PC-9 (cell line): Measurements from ENCODE around the gene PTPRR. TPM values are rescaled to one million over a fixed set of nuclear protein-coding genes. Genes with fewer than 3 reads are reported as not detected.

Experiments used
- BruUV-seq: library from RNA; stranded (reverse); fragments of 400-500 nt; replicated peaks from 2 replicates; lab custom pipeline; 2021; lab: Mats Ljungman, UMichigan
- CTCF ChIA-PET: fragments of 300-600 bp; sonication (Branson Sonifier 250); formaldehyde crosslinking; loops from one replicate; lab custom pipeline; 2022; ENCODE audit warnings: antibody characterized with exemption; lab: Charles Lee
- POLR2A ChIA-PET: fragments of 300-600 bp; sonication (Branson Sonifier 250); formaldehyde crosslinking; loops from one replicate; lab custom pipeline; 2022; ENCODE audit warnings: antibody characterized with exemption; ENCODE audit not compliant: unreplicated experiment; lab: Charles Lee
- DNase-seq, 2 experiments: peaks; one replicate each; pipeline versions ENCODE4 v3.0.0 to v3.0.0-alpha.2; 2015 to 2022; ENCODE audit warnings: mixed read lengths in 1 of 2
- H2AFZ ChIP-seq: fragments of 200-600 bp; sonication (generic); 2 replicates; pipeline ENCODE4 v1.8.1; 2017; ENCODE audit warnings: antibody characterized with exemption
- H3F3A ChIP-seq: fragments of 200-600 bp; sonication (generic); 2 replicates; pipeline ENCODE4 v1.8.1; 2017; ENCODE audit warnings: antibody characterized with exemption, mild to moderate bottlenecking, low read depth; ENCODE audit not compliant: insufficient read depth
- H3K27ac ChIP-seq: fragments of 200-600 bp; sonication (generic); 2 replicates; pipeline ENCODE4 v1.6.1; 2016; ENCODE audit warnings: mixed run types
- H3K27me3 ChIP-seq: fragments of 200-600 bp; sonication (generic); 2 replicates; pipeline ENCODE4 v1.6.1; 2016; ENCODE audit warnings: low read depth, mixed run types; ENCODE audit not compliant: insufficient read depth
- H3K36me3 ChIP-seq: fragments of 200-600 bp; sonication (generic); 2 replicates; pipeline ENCODE4 v1.6.1; 2016; ENCODE audit warnings: low read depth, mixed run types
- H3K4me1 ChIP-seq: fragments of 200-600 bp; sonication (generic); replicated peaks from 2 replicates; pipeline ENCODE4 v1.6.1; 2016; ENCODE audit warnings: mixed run types; ENCODE audit not compliant: insufficient read depth
- H3K4me2 ChIP-seq: fragments of 200-600 bp; sonication (generic); 2 replicates; pipeline ENCODE4 v1.6.1; 2017; ENCODE audit warnings: mixed run types
- H3K4me3 ChIP-seq: fragments of 200-600 bp; sonication (generic); 2 replicates; pipeline ENCODE4 v1.6.1; 2016; ENCODE audit warnings: mixed run types
- H3K79me2 ChIP-seq: fragments of 200-600 bp; sonication (generic); 2 replicates; pipeline ENCODE4 v1.6.1; 2017; ENCODE audit warnings: low read depth, mixed run types
- H3K9me2 ChIP-seq: fragments of 200-600 bp; sonication (generic); 2 replicates; pipeline ENCODE4 v1.8.1; 2017; ENCODE audit warnings: mild to moderate bottlenecking; ENCODE audit not compliant: insufficient read depth
- H3K9me3 ChIP-seq: fragments of 200-600 bp; sonication (generic); 2 replicates; pipeline ENCODE4 v1.8.1; 2016; ENCODE audit warnings: low read depth; ENCODE audit not compliant: insufficient read depth
- H4K20me1 ChIP-seq: fragments of 200-600 bp; sonication (generic); 2 replicates; pipeline ENCODE4 v1.8.1; 2017; ENCODE audit not compliant: insufficient read depth
- EZH2 ChIP-seq: fragments of 200-600 bp; sonication (generic); IDR thresholded peaks from 2 replicates; pipeline ENCODE4 v1.8.0; 2017; ENCODE audit warnings: antibody characterized with exemption, low read depth
- intact Hi-C: fragments of 100-400 bp; cut with micrococcal nuclease; formaldehyde crosslinking; loops from one replicate; pipeline ENCODE4 v1.10.0; 2022; ENCODE audit not compliant: unreplicated experiment
- total RNA-seq: library from RNA; stranded (reverse); gene quantifications from 2 replicates; pipeline ENCODE4 v1.2.3, GENCODE V29; 2021
- TF ChIP-seq, protein P1 (sequence below): fragments of 200-600 bp; sonication (generic); conservative IDR thresholded peaks from 2 replicates; pipeline ENCODE4 v1.6.1; 2017; ENCODE audit warnings: mixed run types, antibody characterized with exemption, mild to moderate bottlenecking, moderate library complexity

Gene PTPRR
- total RNA-seq, 1 experiment from 2014 or later, result 12.2 TPM

DNA sequence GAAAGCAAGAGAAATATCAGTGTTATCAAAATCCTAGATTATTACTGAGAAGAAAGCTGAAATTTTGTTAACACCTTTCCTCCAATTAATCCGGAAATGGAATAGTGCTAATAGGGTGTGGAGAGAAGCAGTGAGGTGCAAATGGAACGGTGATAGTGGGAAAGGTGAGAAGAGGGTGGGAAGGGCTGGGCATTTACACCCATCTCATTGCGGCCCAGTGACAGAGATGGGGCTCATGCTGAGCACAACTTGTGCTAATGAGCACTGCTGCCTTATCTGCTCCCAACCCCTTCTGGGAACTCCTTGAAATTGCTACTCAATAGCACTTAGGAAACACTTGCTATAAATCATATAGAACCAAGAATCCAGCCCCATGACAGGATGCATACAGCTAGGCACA, 94.4 kb downstream of the PTPRR start:
- TF ChIP-seq EZH2, result no peak
- TF ChIP-seq, protein P1, sequence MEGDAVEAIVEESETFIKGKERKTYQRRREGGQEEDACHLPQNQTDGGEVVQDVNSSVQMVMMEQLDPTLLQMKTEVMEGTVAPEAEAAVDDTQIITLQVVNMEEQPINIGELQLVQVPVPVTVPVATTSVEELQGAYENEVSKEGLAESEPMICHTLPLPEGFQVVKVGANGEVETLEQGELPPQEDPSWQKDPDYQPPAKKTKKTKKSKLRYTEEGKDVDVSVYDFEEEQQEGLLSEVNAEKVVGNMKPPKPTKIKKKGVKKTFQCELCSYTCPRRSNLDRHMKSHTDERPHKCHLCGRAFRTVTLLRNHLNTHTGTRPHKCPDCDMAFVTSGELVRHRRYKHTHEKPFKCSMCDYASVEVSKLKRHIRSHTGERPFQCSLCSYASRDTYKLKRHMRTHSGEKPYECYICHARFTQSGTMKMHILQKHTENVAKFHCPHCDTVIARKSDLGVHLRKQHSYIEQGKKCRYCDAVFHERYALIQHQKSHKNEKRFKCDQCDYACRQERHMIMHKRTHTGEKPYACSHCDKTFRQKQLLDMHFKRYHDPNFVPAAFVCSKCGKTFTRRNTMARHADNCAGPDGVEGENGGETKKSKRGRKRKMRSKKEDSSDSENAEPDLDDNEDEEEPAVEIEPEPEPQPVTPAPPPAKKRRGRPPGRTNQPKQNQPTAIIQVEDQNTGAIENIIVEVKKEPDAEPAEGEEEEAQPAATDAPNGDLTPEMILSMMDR, result no peak

DNA sequence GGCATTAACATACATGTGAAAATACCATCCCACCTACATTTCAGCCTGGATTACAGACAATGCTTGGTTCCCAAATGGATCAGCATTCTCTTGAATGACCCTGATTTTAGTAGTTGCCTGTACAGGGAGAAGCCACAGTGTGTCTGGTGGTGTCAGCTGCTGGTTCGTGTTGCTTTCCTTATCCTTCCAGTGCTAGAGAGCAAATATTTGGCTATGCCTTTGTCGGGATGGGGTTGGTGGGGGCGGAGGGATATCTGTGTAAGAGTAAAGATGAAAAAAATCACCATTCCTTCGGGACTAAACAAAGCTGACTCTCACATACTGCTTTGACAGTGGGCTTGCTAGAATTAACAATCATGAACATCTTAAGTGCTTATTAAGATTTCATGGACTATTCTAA, 96.0 kb downstream of the PTPRR start:
- no peak for TF ChIP-seq EZH2
- TF ChIP-seq, protein P1, result no peak
- CTCF ChIA-PET, result interaction anchor here (0.6 kb wide), 1 partner anchor 79 kb away, joined by 3 read pairs; no protein-coding TSS in a partner anchor
- no peak overlapping the region for H3K4me3 ChIP-seq

More for the DNA sequence above, 94.4 kb downstream of the PTPRR start:
- Histone ChIP-seq H3K9me3 (0 out of 2 replicates have a peak, but pooled peaks cover 3% of the 10 kb centered on the region), H3F3A (no peaks in the 10 kb centered on the region; the same call in 1 of the 2 replicates), H3K4me2 (no peak overlapping the region), H3K79me2 (no peaks in the 10 kb centered on the region), H4K20me1 (no peaks in the 10 kb centered on the region), H3K36me3 (no peaks in the 10 kb centered on the region), H3K4me3 (no peak overlapping the region), H3K9me2 (no peaks in the 10 kb centered on the region), H2AFZ (no peak overlapping the region), H3K27ac (no peak overlapping the region), H3K27me3 (no peaks in the 10 kb centered on the region), H3K4me1 (no peaks in the 10 kb centered on the region)
- no TSS peak for BruUV-seq
- intact Hi-C loops, result no loop called here
- CTCF ChIA-PET, result no interaction called here
- no peak for DNase-seq
- POLR2A ChIA-PET, result no interaction called here

DNA sequence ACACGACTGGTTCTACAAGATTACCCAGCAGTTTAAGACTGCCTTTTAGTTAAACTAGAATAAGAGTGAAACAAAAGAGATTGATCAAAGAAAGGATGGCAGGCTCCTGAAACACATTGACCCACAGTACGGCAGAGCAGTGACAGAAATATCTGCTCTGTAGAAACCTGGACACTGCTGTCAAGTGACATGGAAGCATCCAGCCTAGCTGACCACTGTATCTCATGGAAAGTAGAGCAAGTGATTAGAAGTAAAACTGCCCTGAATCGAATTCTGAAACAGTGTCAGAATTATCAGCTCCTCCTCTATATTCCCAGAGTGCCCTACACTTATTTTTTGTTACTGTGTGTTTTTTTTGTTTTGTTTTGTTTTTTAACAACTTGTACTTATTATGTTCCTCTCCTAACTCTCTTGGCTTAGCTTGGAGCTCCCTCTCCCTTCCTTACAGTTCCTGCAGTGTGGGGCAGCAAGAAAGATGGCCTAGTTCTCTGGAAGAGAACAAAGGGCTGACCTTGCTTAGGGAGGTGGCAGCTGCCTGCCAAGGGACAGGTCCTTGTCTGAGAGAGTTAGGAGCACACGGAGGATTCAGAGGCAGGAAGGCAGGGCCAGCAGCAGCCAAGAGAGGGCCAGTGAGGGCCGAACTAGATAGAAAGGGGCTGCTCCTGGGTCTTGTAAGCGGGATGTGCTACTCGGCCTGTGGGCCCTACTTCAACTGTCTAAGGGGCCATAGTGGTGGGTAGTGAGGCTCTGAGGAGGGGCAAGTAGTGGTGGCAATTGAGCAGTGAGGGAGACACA, 97.2 kb downstream of the PTPRR start:
- Histone ChIP-seq H3K36me3 (no peaks in the 10 kb centered on the region), H3F3A (no peaks in the 10 kb centered on the region), H3K4me2 (no peak overlapping the region), H3K9me2 (no peaks in the 10 kb centered on the region), H3K27me3 (no peaks in the 10 kb centered on the region), H2AFZ (0 out of 2 replicates have a peak overlapping the region, but pooled peaks have one; percentile 62), H4K20me1 (no peaks in the 10 kb centered on the region), H3K4me3 (no peak overlapping the region), H3K9me3 (peaks cover 9% of the 10 kb centered on the region; the same call in 1 of the 2 replicates), H3K27ac (no peak overlapping the region), H3K79me2 (no peaks in the 10 kb centered on the region), H3K4me1 (no peaks in the 10 kb centered on the region)
- ChIA-PET CTCF (interaction anchor here (0.6 kb wide), 1 partner anchor 91 kb away, joined by 3 read pairs; no protein-coding TSS in a partner anchor), POLR2A (no interaction called here)
- DNase-seq, result no peak
- intact Hi-C loops, result loop anchor here (5.0 kb wide), 1 partner anchor 91 kb away; no protein-coding TSS in a partner anchor
- TF ChIP-seq EZH2, result no peak
- TF ChIP-seq, protein P1, result peak; percentile 34
- no TSS peak for BruUV-seq

More for the DNA sequence above, 96.0 kb downstream of the PTPRR start:
- H3F3A ChIP-seq, result no peaks in the 10 kb centered on the region
- no TSS peak for BruUV-seq
- H3K27ac ChIP-seq, result no peak overlapping the region
- no peaks in the 10 kb centered on the region for H3K4me1 ChIP-seq
- H3K9me3 ChIP-seq, result peaks cover 9% of the 10 kb centered on the region; the same call in 1 of the 2 replicates
- H3K27me3 ChIP-seq, result no peaks in the 10 kb centered on the region
- no peaks in the 10 kb centered on the region for H3K79me2 ChIP-seq
- H3K36me3 ChIP-seq, result no peaks in the 10 kb centered on the region
- intact Hi-C loops, result loop anchor here (5.0 kb wide), 1 partner anchor 92 kb away; no protein-coding TSS in a partner anchor
- no peak overlapping the region for H3K4me2 ChIP-seq
- H2AFZ ChIP-seq, result no peak overlapping the region
- no peaks in the 10 kb centered on the region for H3K9me2 ChIP-seq
- POLR2A ChIA-PET, result no interaction called here
- H4K20me1 ChIP-seq, result no peaks in the 10 kb centered on the region
- no peak for DNase-seq
